Inferior parietal cortex (tissue), 1 donor: ENCODE data around the gene MED8.

ENCODE experiments used
- DNase-seq: peaks from one replicate; pipeline ENCODE4 v3.0.0-alpha.2; 2016; ENCODE audit errors: extremely low spot score

Gene MED8, protein sequence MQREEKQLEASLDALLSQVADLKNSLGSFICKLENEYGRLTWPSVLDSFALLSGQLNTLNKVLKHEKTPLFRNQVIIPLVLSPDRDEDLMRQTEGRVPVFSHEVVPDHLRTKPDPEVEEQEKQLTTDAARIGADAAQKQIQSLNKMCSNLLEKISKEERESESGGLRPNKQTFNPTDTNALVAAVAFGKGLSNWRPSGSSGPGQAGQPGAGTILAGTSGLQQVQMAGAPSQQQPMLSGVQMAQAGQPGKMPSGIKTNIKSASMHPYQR

DNA sequence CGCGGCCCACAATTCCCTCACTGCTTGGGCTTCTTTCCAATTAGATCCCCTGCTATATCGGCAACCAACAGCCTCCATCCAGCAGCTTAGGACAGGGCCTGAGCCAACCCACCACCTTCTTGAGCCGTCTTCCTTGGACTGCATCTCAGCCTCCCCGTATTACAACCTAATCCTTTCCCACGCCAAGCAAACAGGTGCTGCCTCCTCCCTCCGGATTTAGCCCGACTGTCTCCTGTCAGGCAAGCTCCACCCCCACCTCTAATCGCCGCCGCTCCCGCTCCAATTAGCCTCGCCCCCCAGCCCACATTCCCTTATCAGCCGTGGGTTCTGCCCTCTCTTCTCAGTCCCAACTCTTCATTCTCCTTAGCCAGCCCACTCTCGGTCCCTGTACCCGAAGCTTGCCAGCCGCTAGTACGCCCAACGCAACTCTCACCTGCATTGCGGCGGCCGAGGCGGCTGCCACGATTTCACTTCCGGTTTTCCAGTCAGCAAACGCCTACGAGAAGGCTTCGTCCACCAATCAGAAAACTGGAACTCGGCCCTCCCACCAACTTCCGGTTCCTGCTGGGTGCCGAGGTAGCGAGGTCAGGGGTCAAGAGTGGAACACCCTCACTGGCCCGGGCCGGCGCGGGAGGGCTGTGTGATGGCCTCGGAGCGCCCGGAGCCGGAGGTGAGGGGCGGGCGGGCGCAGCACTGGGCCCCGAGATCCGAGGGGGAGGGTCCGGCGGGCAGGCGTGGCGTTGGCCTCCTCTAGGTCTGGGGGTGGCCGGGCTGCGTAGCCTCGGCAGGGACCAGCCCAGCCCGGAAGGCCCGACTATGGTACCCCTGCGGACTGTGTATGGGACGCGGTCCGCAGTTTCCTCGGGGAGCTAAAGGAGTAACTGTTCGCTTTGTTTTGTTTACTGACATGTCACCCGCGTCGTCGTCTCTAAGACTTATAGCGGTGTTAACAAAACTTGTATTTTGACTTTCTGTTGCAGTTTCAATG lies at the start of gene MED8, which contains the start of gene SZT2:
Gene MED8, minus strand, starts transcription at position 475 of the 988 bp plus-strand sequence. Its CDS starts 36 bp downstream, at position 439.
Gene SZT2, plus strand, starts transcription at position 574 of the 988 bp plus-strand sequence. Its CDS starts 70 bp downstream, at position 644.
- peak; percentile 99 for DNase-seq

DNA sequence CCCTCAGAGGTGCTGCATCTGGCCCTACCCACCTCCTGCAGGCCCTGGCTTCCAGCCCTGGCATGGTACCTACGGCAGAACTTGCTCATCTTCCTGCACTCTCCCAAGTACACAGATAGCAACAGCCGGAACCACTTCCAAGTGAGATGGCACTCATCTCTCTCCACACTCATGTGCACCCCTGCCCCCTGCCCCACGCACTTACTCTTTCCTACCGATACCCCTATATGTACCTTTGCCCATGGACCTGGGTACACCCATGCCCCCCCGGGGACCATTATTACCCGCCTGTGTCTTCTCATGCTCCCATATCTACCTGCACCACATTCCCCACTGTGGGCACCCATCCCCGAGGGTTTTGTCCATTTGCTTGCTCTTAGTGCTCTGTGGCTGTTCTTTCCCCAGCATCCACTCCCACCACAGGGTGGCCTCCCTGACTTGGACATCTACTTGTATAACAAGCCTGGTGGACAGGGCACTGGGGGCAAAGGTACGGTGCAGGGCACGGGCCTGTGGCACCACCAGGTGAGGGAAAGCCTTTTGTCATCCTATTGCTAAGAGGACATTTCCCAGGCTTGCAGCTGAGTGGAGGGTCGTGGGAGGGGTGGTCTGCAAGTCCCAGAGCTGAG lies 49.5 kb upstream of the MED8 start:
- DNase-seq, result no peak

DNA sequence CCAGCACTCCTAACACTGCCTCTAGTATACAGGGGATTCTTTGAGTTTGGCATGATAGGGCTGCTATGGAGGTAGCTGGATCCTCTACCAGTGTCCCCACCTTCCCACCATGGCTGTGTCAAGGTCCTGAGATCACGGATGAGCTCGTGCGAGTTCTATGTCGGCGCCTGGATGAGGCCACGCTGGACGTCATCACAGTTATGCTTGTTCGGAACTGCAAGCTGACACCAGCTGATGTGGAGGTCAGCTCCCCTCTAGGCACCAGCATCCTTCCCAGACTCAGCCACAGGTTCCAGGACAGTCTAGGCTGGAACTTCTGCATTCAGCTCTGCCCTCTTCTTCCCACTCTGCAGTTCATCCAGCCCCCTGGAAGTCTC lies 49.0 kb upstream of the MED8 start:
- no peak for DNase-seq

DNA sequence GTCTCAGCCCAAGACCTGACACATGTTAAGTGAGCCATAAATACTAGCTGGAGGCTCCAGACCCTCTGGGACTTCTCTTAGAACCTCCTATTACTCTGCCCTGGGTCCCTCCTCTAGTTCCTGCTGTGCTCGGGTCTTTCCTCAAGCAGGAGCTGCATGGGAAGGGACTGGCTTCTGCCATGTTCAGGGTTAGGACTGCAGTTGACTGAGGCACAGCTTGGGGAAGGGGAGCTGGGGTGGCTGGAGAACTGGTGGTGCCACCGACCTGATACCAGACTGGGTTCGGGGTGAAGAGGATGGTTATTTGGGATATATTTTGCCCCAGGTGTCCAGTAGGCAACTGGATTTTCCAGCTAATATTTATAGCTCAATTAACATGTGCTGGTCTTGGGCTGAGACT lies 48.4 kb upstream of the MED8 start:
- DNase-seq, result no peak

DNA sequence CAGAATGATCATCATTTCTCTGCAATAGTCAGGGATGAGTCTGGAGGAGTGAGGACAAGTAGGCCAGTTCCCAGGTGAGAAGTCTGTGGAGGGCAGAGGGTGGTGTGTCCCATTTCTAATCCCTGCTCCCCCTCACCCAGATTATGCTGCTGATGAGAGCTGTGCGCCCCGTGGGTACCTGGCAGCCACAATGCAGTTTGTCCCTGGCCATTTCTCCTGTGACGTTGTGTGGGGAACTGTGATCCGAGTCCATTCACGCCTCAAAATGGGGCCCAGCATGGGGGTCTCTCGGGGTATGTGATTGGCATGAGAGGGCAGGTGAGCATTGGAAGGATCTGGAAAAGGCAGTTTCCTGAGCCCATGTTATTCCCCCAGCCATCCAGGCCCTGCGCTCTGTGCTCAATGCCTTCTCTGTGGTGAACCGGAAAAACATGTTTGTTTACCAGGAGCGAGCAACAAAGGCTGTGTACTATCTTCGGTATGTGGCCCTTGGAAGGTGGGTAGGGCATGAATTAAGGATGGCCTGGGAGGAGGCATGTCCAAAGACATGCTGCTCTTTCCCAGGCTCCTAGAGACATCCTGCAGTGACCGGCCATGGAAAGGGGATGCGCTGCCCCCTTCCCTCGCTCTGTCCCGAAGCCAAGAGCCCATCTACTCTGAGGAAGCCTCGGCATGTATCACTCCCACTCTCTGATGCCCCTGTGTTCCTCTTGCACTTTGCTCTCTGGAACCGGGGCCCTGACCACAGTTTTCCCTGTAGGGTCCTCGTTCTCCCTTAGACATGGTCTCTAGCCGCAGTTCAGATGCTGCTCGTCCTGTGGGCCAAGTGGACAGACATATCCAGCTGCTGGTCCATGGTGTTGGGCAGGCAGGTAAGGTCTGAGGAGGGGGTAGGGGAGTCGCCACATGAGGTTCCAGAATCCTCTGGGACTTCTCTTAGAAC lies 47.7 kb upstream of the MED8 start:
- no peak for DNase-seq

DNA sequence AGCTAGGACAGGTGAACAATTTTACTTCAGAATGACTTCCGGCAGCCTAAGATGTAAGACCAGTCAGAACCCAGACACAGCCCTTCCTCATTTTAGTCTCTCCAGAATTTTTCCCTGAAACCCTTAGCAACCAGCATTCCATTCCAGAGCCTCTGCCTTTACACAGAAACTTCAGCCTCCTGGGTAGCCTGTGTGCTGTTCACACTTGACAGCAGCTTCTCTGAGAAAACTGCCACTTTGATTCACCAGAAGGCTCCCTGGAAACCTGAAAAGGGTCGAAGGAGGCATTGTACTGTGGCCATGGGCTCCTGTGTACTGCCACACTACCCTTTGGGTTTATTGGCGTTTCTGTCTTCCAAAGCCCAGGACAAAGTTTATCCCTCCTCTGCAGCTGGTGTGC lies 46.8 kb upstream of the MED8 start:
- DNase-seq, result no peak

DNA sequence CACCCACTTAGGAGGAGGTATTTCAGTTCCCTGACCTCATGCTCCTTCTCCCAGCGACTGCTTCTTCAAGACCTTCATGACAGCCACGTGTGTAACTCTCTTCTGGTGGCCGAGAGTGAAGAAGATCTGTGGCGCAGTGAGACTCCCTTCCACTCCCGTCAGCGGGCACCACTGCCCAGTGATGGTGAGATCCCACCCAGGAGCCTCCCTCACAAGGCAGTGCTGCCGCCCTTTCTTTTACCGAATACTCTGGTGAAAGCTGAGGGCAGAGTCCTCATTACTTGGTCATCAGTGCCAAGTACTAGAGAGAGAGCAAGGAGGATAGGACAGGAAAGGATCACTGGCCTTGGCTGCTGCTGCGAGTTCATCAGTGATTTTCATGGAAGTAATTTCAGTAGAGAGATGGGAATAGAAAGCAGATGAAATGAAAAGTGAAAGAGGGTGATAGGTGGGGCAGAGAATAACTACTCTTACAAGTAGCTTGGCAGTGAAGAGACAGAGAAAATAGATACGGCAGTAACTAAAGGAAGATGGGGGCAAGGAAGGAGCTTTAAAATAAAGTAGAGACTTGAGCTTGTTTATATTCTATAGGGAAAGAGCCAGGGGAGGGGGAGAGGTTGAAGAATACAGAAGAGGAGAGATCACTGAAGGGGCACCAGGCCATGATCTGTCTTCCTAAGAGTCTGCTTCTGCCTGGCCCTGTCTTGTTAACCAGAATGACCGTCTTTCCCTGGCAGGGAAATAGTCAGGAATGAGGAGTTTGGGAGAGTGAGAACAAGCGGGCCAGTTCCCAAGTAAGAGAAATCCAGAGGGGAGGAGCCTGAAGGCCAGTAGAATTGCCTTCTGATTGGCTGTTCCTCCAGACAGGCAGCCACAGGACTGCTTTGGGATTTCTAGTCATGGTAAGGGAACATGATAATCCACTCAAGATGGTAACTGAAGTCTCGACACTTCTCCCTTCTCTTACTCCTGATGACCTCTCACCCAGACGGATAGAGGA lies 45.8 kb upstream of the MED8 start:
- peak; percentile 13 for DNase-seq

DNA sequence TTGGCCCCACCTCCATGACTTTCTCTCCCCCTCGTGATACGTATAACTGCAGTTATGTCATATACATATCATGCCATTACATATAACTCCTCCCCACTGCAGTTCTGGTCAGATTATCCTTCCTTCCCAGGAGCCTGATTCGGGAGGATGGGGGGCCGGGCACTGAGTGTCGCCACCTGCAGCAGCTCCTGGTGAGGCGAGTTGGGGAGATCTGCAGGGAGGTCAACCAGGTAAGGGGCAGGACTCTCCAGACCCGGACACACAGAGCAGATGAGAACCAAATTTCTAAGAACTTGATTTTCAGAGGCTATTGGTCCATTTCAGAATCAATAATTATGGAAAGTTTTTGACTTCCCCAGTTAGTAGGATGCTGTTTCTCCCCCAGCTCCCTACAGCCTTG lies 44.7 kb upstream of the MED8 start:
- DNase-seq, result no peak

DNA sequence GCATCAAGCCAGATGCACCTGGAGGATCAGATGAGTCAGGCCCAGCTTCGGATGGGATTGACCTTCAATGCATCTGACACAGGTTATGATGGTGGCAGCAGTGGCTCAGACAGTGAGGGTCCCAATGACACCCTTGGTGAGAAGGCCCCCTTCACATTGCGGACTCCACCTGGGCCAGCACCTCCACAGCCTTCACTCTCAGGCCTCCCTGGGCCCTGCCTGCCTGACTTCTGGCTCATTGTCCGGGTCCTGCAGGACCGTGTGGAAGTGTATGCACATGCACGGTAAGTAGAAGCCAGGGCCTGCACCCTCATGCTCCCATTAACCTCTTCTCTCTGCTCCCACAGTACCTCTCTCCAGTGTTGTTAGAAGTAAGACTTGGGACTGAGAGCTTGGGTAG lies 43.3 kb upstream of the MED8 start:
- no peak for DNase-seq

DNA sequence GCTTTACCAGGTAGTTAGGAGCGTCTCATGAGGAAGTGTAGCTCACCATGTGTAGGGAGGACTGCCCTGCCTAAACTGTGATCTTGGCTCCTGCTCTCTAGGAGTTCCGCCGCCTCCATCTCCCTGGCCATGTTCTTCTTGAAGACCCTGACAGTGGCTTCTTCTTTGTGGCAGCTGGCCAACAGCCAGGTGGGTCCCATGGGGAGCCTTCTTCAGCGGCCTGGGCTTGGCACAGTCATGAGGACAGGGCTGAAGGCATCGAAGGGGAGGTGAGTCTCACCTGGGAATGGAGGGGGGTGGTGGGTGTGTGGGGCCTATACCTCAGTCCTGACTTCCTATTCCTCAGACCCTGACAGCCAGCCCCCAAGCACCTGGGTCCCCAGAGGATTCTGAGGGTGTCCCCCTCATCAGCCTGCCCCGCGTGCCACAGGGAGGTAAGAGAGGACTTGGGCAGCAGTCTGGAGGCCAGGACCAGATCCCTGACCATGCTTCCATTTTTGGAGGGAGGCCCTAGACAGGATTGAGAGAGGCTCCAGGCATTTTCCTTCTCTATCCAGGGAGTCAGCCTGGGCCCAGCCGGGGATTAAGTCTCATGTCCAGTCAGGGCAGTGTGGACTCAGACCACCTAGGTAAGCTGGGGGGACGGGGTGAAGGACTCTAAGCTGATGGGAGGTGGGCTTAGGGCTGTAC lies 42.7 kb upstream of the MED8 start:
- no peak for DNase-seq

DNA sequence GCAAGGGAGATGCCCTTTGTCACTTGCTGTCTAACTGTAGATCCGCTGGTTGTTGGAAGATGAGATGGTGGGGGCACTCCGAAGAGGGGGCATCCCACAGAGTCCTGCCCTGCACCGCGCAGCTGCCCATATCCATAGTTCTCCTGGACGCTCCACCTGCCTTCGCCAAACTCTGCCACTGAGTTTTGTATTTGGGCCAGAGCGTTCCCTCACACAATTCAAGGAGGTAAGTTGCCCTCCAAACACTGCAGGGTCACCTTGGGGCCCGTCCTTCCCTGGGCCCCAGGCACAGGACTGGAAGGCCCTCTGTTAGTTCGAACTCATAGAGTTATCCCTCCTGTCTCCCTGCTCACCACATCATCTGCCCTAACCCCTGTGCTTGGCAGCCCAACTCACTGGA lies 42.1 kb upstream of the MED8 start:
- no peak for DNase-seq

DNA sequence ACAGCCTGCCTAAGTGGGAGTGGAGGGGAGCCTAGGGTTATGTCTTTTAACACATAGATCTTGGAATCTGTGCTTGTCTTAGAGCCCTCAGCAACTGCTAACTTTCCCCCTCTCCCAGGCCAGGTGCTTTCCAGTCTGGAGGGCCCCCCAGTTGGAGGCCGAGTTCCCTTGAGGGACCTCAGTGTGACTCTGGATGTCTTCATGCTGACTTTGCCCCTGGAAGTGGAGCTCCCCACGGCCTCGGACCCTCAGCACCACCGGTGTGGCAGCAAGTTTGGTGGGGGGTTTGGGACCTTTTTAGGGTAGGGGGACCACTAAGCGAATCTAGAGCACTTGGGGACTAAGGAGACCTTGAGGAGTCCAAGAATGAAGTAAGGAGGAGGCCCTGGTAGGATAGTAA lies 41.2 kb upstream of the MED8 start:
- no peak for DNase-seq

DNA sequence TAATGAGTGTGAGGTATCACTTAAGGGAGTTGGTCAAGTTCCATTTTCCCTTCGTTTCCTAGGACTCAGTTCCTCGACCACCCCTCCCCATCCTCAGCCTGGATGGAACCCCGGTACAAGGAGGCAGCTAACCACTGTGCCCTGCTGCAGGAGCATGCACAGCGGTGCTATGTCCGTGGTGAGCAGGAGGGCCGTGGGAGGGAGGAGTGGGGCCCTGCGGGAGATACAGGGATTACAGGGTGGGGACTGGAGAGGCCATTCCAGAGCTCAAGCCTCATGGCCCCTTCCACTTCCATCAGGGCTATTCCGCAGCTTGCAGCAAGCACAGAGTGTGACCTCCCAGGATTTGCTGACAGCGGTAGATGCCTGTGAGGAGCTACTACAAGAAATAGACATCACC lies 38.3 kb upstream of the MED8 start:
- no peak for DNase-seq

DNA sequence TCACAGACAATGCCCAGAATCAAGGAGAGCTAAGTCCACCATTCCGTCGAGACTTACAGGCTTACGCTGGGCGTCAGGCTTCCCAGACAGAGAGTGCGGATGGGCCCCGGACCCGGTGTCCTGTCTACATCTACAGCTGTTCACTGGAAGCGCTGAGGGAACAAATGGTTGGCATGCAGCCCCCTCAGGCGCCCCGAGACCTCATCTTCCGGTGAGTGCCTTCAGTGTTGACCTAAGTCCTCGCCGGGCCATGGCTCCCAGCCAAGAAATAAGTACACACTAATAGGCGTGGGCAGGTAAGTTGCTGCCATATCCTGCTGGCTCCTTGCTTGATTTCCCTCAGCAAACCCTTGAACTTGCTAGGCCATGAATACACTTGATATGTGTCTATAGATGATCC lies 37.9 kb upstream of the MED8 start:
- no peak for DNase-seq

DNA sequence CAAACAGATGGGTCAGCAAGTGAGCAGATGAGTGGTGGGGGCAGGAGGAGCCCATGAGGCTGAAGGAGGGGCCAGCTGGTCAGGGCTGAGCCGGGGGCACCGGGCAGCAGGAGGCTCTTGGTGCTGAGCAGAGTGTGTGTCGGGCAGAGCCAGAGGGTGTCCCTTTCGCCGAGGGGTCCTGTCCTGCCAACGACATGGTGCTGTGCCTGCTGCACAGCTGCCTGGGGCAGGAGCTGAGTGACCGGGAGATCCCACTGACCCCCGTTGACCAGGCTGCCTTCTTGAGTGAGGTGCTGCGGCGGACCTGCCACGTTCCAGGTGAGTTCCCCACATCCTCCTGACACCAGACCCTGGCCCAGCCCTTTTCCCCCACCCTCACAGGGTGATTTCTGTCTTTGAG lies 36.6 kb upstream of the MED8 start:
- no peak for DNase-seq

DNA sequence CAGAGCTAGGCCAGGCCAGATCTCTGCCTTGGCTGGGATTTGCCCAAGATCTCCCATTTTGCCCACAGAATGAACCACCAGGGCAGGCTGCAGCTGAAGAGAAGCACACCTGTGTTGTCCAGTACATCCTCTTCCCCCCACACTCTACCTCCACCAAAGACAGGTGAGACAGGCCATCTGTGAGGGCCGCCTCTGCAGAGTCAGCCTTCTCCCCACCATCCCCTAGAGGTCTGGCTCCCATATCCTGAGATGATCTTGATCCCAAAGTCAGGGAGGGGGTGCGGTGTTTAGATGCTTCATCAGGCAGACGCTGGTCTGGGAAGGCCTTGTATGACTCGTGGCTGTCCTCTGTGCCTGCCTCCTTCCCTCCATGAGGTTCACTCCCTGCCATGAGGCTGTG lies 35.4 kb upstream of the MED8 start:
- no peak for DNase-seq

DNA sequence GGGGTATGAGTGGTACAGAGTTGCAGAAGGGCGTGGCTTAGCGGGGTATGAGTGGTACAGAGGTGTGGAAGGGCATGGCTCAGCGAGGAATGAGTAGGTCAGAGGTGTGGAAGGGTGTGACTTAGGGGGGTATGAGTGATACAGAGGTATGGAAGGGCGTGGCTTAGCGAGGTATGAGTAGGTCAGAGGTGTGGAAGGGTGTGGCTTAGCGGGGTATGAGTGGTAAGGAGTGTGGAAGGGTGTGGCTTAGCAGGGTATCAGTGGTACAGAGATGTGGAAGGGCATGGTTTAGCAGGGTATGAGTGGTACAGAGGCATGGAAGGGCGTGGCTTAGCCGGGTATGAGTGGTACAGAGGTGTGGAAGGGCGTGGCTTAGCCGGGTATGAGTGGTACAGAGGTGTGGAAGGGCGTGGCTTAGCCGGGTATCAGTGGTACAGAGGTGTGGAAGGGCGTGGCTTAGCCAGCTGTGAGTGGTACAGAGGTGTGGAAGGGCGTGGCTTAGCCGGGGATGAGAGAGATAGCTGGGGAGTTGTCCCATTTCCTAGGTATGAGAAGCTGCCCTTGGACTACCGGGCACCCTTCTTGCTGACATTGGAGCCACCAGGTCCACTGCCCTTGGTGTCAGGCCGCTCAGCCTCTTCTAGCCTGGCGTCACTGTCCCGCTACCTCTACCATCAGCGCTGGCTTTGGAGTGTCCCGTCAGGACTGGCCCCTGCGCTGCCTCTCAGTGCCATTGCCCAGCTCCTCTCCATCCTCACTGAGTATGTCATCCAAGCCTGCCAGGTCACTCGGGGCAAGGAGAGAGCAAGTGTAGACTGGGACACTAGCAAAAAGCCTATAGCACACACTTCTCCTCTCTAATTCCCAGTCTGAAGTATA lies 34.3 kb upstream of the MED8 start:
- DNase-seq, result no peak

DNA sequence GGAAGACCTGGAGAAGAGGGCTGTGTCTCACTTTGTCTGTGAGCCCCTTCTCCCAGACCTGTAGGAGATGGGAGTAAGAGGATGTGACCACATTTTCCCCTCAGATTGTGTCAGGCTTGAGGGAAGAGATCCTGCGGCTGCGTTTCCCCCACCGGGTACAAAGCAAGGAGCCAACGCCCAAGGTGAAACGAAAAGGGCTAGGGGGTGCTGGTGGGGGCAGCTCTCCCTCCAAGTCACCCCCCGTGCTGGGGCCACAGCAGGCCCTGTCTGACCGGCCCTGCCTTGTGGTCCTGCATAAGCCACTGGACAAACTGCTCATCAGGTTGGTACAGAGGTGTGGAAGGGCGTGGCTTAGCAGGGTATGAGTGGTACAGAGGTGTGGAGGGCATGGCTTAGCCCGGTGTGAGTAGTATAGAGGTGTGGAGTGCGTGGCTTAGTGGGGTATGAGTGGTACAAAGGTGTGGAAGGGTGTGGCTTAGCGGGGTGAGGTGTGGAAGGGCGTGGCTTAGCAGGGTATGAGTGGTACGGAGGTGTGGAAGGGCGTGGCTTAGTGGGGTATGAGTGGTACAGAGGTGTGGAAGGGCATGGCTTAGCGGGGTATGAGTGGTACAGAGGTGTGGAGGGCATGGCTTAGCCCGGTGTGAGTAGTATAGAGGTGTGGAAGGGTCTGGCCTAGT lies 33.5 kb upstream of the MED8 start:
- DNase-seq, result no peak
